Dedifferentiated amniotic fluid mesenchymal stem cell (primary cell): ENCODE measurements around the gene CYB5R3.

ENCODE experiments used
- DNase-seq: peaks from one replicate; pipeline ENCODE4 v3.0.0-alpha.2; 2016; ENCODE audit errors: extremely low spot score

Gene CYB5R3

DNA sequence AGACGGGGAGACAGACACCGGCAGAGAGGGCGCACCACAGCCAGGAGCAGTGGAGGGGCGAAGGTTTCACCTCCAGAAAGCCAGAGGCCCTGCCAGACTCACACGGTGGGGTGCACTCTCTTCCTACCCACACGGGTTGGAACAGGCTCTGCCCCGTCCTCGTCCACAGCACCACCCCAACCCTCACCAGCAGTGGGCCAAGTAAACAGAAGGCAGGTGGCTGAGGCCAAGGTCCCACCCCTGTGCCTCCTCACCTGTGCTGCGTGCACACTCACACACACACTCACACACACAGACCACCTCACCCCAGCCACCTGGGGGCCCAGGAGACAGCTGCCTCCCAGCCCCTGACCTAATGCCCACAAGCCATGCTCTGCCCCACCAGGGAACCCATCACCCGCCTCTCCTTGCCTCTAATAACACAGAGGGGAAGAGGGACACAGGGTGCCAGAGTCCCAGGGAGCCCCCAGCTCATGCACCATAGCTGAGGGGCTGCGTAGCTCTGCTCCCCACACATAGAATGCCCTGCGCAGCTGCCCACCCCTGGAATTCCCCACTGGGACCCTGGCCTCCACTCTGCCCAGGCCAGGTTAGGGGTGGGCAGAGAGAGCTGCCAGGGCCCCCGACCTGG lies 3.1 kb downstream of the CYB5R3 start:
- no peak for DNase-seq

DNA sequence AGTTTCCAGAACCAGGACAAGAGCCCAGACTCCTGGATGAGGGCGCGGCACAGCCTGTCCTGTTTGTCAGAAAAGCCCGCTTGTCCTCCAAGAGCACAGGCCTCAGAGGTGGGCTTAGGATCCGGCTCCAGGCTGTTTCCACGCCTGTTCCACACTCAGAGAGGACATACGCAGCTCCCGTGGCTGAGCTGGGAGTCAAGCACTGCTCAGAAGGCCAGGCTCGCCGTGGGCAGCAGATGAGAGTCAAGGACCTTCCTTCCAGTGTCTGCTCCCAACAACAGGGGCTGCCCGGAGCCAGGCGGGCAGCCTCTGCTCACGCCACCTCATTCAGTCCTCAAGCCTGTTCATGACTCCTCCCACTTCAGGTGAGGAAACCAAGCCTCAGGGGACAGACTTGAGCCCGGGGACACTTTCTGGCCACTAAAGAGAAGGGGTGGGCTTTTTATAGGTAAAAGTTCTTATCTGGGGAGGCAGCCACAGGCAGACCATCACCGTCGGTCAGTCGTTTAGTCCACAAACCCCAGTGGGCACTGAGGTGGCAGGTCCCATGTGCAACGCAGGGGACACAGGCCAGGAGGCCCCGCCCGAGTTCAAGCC lies 3.8 kb downstream of the CYB5R3 start:
- no peak for DNase-seq

DNA sequence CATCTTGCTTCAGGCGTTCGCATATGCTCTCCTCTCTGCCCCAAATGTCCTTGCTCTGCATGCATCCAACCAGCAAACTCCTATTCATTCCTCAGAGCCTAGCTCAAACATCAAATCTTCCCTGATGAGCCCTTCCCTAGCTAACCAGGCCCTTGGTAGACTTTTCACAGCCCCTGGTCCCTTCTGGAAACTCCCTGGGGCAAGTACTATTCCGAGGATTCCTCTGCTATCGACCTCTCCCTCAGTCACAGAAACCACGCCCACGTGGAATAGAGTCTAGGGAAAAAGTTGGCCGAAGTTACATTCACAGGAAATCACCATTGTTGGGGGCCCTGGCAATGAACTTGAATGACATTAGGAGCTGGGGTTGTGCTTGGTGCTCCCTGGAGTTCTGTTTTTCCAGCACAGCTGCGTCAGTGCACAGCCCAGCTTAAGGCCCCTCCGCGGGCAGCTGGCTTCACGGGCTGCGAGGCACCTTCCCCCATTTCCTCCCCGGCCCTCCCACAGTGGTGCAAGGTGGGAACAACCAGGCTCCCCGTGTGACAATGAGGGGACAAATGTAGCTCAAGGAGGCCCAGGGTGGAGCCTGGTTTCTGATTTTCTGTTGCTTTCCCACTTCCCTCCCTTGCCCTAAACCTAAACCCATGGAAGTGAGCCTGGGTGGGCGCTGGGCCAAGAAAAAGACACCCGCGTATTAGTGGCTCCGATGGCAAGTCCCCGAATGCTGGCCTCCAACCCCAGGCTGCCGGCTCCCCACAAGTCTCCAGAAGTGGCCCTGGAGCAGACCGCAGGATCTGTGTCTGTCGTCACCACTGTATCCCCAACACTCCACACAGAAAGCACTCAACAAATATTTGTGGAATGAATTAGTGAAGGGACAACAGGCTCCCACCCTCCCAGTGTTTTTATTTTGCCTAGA lies 4.5 kb downstream of the CYB5R3 start:
- DNase-seq, result no peak

DNA sequence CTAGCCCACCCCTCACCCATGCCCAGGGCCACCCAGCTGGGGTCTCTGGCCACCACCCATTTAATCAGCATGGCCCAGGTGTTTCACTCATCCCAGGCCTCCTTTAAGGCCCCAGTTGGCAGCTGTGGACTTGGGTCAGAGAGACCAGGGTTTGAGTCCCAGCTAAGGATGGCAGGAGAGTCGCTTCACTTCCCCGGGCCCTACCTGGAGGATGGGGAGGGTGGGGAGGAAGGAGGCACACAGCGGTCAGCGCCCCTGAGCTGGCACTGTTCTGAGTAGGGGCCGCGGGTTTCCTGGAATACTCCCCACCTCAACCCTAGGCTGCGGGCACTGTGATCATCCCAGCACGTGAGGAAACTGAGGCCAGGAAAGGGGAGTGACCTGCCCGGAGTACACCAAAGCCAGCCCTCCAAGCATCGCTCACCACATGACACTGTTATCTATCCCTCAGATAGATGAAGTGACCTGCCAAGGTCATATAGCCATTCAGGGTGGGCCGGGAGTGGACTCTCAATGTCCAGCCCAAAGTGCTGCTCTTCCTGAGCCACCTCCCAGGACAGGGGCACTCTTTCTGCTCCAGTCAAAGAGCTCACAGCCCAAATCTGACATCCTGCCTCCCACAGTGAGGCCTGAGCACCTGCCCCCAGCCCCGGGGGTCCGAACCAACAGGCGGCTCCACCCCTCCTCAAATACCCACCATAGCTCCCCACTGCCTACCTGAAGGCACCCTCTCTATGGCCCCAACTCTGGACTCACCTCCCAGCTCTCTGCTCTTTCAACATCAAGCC lies 5.4 kb downstream of the CYB5R3 start:
- no peak for DNase-seq

DNA sequence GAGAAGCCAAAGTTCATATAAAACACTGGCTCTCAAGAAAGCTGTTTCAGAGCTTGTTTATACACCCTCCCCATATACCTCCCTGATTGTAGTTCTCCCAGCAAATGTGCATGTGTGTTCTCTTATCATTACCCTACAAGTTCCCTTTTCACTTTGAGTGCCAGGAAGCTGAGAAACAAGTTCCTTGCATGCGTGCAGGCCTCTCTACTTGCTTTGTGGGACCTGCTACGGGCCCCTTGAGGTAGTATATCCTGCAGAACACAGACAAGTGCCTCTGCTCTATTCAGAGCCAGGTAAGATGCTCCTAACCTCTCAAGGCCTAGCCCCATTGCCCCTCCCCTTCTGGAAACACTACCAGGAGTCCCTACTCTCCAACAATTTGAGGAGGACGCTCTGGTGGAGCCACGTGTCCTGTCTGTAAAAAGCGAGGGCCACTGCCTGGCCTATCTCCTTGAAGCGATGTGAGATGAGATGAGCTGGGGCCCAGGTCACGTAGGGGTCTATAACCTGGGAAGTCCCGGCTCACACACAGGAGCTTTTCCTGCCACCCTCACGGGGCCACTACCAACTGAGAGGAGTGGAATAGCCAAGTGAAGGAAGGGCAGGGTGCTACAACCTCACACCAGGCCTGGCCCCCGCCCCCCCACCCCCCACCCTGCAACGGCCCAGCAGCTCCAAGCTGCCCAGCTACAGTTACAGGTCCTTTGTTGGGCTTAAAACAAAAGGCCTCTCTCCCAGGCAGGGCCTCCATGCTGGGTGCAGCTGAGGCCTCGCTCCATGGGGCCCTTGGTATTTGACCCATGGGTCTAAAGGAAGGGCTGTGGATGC lies 6.2 kb downstream of the CYB5R3 start:
- no peak for DNase-seq

DNA sequence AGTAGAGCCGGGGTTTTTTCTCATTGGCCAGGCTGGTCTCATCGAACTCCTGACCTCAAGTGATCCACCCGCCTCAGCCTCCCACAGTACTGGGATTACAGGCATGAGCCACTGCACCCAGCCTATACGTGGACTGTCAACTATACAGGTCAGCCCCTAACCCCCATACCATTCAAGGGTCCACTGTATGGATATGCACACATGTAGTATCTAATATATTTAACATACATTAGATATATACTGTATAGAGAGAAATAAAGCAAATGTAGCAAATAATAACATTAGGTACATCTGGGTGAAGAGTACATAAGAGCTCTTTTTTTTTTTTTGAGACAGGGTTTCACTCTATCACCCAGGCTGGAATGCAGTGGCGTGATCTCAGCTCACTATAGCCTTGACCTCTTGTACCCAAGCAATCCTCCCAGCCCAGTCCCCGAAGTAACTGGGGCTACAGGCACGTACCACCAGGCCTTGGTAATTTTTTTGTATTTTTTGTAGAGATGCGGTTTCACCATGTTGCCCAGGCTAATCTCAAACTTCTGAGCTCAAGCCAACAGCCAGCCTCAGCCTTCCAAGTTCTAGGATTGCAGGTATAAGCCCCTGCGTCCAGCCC lies 7.3 kb downstream of the CYB5R3 start:
- DNase-seq, result no peak

DNA sequence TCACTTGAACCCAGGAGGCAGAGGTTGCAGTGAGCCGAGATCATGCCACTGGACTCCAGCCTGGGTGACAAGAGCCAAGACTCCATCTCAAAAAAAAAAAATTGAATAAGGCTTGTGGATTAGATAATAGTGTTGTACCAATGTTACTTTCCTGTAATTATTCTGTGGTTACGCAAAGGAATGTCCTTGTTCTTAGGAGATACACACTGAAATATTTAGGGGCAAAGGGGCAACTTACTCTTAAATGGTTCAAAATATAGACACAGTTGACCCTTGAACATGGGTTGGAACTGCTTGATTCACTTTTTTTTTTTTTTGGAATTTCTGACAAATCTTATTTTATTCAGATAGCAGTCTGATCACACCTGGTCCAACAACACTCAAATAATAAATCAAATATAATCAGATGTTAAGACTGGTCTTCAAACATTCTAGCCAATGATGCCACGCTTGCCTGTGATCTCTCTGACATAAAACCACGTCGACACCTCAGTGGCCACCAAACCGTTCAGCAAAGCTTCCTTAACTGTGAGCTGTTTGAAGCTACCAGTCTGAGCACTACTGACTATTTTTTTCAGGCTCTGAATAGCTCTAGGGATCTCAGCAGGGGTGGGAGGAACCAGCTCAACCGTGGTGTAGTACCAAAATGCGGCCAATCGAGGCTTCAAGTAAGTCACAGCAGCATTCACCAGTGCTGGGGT lies 9.5 kb downstream of the CYB5R3 start:
- no peak for DNase-seq

DNA sequence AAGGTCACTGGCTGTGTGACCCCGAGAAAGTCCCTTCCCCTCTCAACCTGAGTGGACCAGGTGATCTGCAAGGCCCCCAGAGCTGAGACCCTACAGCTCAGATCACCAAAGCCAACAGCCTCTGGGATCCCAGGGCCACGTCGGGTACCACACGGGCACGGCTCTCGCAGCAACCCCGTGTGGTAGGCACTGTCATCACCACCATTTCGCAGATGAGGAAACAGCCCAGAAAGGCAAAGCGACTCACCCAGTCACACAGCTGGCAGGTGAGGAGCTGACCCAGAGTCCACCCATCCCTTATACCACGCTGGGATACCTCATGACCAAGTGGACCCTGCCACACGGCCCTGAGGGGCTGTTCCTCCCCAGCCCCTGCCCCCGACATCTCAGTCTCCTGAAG lies 11.6 kb downstream of the CYB5R3 start:
- no peak for DNase-seq

DNA sequence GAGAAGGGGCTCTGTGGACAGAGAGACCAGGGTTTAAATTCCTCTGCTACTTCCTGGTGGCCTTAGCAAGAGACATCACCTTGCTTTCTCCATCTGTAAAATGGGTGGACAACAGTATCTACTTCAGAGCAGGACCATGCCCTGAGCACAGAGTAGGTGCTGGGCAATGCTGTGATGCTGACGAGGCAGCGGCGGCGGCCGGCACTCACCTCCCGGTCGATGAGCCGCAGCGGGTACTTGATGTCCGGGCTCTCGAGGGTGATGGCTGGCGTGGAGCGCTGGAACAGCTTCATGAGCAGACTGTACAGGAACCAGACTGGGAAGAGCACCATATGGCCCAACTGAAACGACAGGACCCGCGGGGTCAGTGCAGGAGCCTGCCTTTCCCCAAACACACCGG lies 12.7 kb downstream of the CYB5R3 start:
- DNase-seq, result no peak

DNA sequence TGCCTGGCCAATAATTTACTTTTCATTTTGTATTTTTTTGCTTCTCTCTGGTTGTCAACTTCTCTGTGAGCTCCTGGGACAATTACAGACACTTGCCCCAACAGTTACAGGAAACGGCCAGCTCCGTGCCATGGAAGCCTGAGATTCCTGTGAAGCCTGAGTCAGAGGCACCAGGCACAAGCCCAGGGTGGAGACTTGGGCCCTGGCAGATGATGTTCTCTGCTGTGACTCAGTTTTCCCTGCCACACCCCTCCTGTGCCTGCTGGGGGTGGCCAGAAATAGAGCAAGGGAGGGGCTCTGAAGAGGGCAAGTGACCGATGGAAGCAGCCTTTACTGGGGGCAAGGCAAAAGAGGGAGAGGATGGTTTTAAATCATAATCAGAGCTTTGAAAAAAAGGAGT lies 13.7 kb downstream of the CYB5R3 start:
- DNase-seq, result peak; percentile 92

DNA sequence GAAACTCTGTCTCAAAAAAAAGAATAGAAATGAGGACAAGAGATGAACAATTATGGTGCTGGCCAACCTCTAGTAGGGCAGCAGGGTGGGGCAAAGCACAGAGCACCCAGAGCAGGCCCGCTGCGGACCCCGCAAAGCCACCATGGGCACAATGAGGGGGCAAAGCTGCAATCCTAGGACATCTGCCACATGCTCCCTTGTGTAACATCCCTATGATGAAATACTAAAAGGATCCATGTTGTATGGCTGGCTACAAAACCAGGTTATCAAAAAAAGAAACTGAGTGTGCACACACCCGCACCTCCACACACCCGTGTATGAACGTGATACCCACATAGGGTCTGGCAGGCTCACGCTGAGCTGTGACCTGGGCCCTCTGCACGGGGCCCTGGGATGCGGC lies 16.2 kb downstream of the CYB5R3 start:
- DNase-seq, result no peak

DNA sequence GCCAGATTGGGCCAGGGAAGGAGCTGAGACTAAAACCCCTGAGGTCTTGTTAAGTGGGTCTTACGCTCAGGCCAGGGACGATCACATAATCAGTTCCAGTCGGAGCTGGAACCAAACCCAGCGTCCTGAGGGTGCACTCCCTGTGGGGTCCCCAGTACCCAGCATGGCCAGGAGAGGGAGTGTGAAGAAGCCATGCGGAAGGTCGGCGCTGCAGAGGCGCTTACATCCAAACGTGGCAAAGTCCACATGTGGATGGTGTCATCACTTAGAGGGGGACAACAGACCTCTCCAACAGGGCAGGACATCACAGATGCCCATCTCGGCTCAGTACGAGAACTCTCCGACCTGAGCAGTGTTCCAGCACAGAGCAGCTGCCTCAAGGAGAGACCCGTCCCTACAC lies 17.1 kb downstream of the CYB5R3 start:
- DNase-seq, result no peak

DNA sequence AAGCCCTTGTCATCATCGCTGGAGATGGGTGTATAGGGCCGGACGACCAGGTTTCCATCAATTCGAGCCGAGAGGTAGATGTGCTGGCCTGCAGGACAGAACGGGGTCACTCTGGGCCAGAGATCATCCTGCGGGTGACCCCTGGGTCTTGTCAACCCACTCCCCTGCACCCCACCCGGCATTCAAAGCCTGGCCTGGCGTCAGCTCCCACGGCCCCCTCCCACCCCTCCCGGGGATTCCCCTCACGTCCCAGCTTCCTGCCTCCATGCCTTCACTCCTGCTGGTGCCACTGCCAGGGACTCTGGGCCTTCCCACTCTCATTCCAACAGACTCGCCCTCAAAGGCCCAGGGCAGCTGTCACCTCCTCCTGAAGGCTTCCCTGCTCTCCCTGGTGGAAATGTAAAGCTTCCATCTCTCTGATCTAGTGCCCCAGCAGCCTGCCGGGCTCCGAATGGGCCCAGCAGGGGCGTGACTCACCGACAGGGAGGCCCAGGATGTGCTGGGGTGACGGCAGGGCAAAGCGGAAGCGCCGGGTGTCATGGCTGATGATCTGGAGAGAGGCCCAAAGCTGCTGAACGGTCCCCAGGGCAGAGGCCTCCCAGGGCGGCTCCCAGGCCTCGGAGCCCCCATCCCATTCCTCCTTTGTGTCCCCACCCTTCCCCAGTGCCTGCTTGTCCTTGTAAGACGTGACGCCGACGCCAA lies 18.1 kb downstream of the CYB5R3 start:
- no peak for DNase-seq

DNA sequence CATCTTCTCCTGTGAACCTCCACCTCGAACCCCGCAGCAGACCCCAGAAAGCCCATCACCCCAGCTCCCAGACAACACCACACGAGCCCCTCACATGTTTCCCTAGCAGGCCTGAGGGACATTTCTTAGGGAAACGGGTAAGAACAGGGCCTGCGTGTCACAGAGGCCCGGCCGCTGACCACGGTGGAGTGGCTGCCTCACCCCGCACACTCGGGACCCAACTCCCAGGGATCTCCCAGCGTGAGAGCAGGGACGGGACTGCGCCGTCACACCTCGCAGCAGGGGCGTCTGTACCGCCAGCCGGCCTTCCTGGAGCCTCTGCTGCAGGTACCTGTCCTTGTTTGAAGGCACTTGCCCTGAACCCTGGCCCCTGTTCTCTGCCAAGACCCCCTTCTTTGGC lies 19.0 kb downstream of the CYB5R3 start:
- no peak for DNase-seq

DNA sequence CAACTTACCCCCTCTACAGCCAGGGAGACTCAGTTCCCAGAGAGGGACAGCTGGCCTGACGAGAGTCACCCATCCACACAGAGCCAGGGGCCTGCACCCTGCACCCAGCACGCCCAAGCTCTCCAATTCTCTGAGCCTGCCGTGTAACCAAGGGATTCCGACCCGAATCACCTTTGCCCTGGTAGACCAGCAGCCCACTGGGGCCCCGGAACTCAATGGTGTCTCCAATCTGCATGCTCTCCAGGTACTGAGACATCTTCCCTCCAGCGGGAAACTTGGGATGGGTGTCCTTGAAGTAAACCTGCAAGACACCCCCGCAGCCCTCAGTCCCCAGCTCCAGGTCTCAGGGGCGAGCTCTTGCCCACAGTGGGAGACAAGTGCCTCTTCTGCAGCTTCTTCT lies 21.2 kb downstream of the CYB5R3 start:
- DNase-seq, result no peak

DNA sequence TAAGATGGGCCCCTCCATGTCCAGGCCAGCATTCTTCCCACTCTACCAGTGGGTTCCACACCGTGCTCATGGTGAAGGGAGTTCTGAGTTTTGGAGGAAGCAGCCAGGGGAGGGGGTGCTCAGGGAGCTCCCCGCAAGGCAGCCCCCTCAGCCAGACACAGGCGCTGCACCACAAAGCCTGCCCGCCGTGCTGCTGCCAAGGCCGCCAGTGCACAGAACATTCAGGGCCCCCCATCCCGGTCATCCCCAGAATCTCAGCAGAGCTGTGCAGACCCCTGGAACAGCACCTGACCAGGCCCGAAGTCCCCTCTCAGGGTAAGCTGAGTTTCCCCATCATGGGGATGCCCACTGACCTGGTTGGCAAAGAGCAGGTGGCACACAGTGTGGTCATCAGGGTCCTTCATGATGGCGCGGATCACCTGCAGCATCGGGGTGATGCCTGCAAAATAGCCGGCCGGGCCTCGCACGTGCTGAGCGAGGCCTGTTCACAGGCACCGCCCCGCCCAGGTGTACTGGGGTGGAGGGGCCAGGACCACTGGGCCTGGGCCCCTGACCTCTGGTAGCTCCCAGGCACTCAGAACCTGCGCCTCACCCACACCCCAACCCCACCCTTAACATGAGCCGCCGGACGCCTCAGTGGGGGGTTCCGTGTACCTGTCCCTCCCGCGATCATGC lies 22.1 kb downstream of the CYB5R3 start:
- no peak for DNase-seq

DNA sequence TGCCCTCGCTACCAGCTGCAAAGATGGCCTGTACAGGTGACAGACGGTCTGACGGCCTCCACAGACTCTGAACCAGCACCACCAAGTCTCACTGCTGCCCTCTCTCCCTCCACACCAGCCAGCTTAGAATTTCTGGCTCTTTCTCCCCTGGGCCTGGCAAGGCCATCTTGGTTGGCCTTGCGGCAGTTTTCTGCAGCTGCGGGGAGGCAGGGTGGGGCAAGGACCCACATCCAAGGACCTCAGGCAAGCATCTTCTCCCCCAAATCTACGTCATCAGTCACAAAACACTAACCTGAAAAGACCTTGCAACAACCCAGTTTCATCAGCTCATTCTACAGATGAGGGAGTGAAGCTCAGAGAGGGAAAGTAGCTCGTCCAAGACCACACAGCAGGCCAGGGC lies 22.8 kb downstream of the CYB5R3 start:
- no peak for DNase-seq

DNA sequence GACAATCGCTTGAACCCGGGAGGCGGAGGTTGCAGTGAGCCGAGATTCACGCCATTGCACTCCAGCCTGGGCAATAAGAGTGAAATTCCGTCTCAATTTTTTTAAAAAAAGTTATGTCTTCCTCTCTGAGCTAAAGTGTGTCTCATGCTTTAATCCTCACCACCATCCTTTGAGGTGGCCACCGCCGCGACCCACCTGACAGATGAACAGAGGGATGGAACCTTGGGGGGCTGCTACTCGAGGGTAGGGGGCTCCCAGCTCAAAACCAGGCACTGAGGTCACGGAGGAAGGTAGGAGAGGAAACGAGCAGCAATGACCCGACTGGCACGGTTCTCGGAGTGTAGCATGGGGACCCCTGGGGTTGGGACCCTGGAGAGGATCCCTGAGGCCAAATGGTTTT lies 23.8 kb downstream of the CYB5R3 start:
- no peak for DNase-seq

DNA sequence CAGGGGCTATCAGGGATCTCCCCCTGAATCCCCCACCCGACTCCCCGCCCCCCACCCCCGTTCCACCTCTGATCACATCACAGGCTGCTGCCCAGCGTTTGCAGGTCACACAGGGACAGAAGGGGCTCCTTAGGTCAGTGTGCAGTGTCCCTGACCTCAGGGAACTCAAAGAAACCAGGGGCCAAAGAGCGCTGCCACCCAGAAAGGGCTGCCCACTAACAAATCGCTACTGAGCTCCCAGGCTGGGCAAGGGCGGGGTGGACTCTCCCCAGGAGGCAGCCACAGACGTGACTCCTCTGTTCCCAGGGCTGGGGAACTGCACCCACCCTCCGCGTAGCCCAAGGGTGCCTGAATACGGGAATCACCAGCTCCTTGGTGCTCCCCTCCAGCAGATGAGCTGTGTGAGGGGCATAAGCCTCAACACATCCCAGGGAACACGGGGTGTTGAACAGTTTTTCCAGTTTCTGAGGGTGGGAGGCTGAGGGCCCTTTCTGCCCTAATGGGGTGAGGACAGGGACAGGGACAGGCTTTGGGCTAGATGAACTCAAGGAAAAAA lies 24.6 kb downstream of the CYB5R3 start:
- DNase-seq, result no peak
